GM12878 (cell line): Measurements from ENCODE around the gene F7.

Source experiments
- BHLHE40 ChIP-seq, 2 experiments: fragments of 450-650 bp in 1 of 2; IDR thresholded peaks; 2 replicates each; pipeline ENCODE4 v1.6.1; 2011 to 2017; ENCODE audit warnings: low read depth in 2 of 2, borderline replicate concordance in 1 of 2, improper control_type of control experiment in 1 of 2, low read length in 1 of 2, mild to moderate bottlenecking in 1 of 2
- EZH2 ChIP-seq: IDR thresholded peaks from 2 replicates; pipeline ENCODE4 v1.6.1; 2012; ENCODE audit warnings: low read depth, mild to moderate bottlenecking, control low read depth, inconsistent platforms, low read length, borderline replicate concordance; ENCODE audit not compliant: control insufficient read depth
- IRF4 ChIP-seq: IDR thresholded peaks from 2 replicates; pipeline ENCODE4 v1.6.1; 2011; ENCODE audit warnings: low read depth, low read length
- KAT2A ChIP-seq: conservative IDR thresholded peaks from 2 replicates; pipeline ENCODE4 v1.6.1; 2011; ENCODE audit warnings: low read depth, low read length; ENCODE audit not compliant: control insufficient read depth
- MXI1 ChIP-seq: fragments of 150-350 bp; IDR thresholded peaks from 2 replicates; pipeline ENCODE4 v1.6.1; 2011; ENCODE audit warnings: low read depth, mild to moderate bottlenecking, inconsistent platforms, low read length, improper control_type of control experiment
- SMAD1 ChIP-seq: fragments of 450-650 bp; IDR thresholded peaks from 2 replicates; pipeline ENCODE4 v1.6.1; 2018; ENCODE audit warnings: mild to moderate bottlenecking, low read depth; ENCODE audit not compliant: partially characterized antibody
- SMC3 ChIP-seq: IDR thresholded peaks from 2 replicates; pipeline ENCODE4 v1.6.1; 2011; ENCODE audit warnings: low read length, improper control_type of control experiment, borderline replicate concordance
- YY1 ChIP-seq: IDR thresholded peaks from 2 replicates; pipeline ENCODE4 v1.6.1; 2011; ENCODE audit warnings: low read depth, mild to moderate bottlenecking, low read length
- ZSCAN29 ChIP-seq: fragments of 450-650 bp; IDR thresholded peaks from 2 replicates; pipeline ENCODE4 v1.6.1; 2017; ENCODE audit warnings: mild to moderate bottlenecking, moderate library complexity
- TF ChIP-seq, protein P1 (sequence below), 3 experiments: IDR thresholded peaks in 2 of 3; conservative IDR thresholded peaks in 1 of 3; 2 replicates each; pipeline ENCODE4 v1.5.1; 2011; ENCODE audit warnings: low read depth in 3 of 3, low read length in 3 of 3, mild to moderate bottlenecking in 3 of 3, control low read depth in 2 of 3, moderate library complexity in 2 of 3, inconsistent platforms in 1 of 3, mixed read lengths in 1 of 3; ENCODE audit not compliant: control insufficient read depth in 2 of 3, insufficient read depth in 1 of 3; ENCODE audit errors: extremely low read depth in 1 of 3
- TF ChIP-seq, protein P2 (sequence below): IDR thresholded peaks from 2 replicates; pipeline ENCODE4 v1.6.1; 2011; ENCODE audit warnings: mild to moderate bottlenecking, low read depth, low read length, moderate library complexity; ENCODE audit not compliant: insufficient replicate concordance
- TF ChIP-seq, protein P3 (sequence below): IDR thresholded peaks from 2 replicates; pipeline ENCODE4 v1.6.1; 2012; ENCODE audit warnings: low read depth, low read length, improper control_type of control experiment
- TF ChIP-seq, protein P4 (sequence below): IDR thresholded peaks from 2 replicates; pipeline ENCODE4 v1.6.1; 2012; ENCODE audit warnings: mild to moderate bottlenecking, low read depth, low read length

DNA sequence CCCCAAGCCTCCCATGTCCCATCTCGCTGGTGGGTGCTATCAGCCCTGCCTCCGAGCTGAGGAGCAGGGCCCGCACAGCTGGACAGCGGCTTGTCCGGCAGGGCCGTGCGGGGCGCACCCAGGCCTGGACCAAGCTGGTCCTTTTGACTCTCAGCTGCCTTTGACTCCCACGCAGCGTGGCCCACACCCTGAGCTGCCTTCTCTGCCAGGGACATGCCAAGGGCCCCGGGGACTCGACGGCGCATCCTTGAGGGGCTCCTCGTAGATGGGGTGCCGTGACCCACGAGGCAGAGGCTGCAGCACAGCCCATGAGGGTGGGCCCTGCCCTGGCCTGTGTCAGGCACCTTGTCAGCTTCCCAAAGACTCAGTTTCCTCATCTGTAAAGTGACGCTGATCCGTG is 38.8 kb upstream of the F7 start:
- TF ChIP-seq ZSCAN29 (no peak), EZH2 (no peak), SMAD1 (no peak), YY1 (no peak), IRF4 (no peak), MXI1 (no peak), SMC3 (no peak), KAT2A (no peak), BHLHE40 (IDR thresholded peaks at IDR 0.05; ENCODE audit: borderline replicate concordance in 1 of 2, low read depth in 2 of 2, low read length in 1 of 2) (no peak)
- TF ChIP-seq, protein P1, sequence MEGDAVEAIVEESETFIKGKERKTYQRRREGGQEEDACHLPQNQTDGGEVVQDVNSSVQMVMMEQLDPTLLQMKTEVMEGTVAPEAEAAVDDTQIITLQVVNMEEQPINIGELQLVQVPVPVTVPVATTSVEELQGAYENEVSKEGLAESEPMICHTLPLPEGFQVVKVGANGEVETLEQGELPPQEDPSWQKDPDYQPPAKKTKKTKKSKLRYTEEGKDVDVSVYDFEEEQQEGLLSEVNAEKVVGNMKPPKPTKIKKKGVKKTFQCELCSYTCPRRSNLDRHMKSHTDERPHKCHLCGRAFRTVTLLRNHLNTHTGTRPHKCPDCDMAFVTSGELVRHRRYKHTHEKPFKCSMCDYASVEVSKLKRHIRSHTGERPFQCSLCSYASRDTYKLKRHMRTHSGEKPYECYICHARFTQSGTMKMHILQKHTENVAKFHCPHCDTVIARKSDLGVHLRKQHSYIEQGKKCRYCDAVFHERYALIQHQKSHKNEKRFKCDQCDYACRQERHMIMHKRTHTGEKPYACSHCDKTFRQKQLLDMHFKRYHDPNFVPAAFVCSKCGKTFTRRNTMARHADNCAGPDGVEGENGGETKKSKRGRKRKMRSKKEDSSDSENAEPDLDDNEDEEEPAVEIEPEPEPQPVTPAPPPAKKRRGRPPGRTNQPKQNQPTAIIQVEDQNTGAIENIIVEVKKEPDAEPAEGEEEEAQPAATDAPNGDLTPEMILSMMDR (IDR thresholded peaks at IDR 0.05 in 2 of 3, conservative IDR thresholded peaks at IDR 0.05 in 1 of 3; ENCODE audit: control insufficient read depth in 2 of 3, extremely low read depth in 1 of 3, insufficient read depth in 1 of 3, low read depth in 3 of 3, low read length in 3 of 3): no peak
- TF ChIP-seq, protein P2, sequence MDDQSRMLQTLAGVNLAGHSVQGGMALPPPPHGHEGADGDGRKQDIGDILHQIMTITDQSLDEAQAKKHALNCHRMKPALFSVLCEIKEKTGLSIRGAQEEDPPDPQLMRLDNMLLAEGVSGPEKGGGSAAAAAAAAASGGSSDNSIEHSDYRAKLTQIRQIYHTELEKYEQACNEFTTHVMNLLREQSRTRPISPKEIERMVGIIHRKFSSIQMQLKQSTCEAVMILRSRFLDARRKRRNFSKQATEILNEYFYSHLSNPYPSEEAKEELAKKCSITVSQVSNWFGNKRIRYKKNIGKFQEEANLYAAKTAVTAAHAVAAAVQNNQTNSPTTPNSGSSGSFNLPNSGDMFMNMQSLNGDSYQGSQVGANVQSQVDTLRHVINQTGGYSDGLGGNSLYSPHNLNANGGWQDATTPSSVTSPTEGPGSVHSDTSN: no peak
- TF ChIP-seq, protein P3, sequence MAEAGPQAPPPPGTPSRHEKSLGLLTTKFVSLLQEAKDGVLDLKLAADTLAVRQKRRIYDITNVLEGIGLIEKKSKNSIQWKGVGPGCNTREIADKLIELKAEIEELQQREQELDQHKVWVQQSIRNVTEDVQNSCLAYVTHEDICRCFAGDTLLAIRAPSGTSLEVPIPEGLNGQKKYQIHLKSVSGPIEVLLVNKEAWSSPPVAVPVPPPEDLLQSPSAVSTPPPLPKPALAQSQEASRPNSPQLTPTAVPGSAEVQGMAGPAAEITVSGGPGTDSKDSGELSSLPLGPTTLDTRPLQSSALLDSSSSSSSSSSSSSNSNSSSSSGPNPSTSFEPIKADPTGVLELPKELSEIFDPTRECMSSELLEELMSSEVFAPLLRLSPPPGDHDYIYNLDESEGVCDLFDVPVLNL: no peak
- TF ChIP-seq, protein P4, sequence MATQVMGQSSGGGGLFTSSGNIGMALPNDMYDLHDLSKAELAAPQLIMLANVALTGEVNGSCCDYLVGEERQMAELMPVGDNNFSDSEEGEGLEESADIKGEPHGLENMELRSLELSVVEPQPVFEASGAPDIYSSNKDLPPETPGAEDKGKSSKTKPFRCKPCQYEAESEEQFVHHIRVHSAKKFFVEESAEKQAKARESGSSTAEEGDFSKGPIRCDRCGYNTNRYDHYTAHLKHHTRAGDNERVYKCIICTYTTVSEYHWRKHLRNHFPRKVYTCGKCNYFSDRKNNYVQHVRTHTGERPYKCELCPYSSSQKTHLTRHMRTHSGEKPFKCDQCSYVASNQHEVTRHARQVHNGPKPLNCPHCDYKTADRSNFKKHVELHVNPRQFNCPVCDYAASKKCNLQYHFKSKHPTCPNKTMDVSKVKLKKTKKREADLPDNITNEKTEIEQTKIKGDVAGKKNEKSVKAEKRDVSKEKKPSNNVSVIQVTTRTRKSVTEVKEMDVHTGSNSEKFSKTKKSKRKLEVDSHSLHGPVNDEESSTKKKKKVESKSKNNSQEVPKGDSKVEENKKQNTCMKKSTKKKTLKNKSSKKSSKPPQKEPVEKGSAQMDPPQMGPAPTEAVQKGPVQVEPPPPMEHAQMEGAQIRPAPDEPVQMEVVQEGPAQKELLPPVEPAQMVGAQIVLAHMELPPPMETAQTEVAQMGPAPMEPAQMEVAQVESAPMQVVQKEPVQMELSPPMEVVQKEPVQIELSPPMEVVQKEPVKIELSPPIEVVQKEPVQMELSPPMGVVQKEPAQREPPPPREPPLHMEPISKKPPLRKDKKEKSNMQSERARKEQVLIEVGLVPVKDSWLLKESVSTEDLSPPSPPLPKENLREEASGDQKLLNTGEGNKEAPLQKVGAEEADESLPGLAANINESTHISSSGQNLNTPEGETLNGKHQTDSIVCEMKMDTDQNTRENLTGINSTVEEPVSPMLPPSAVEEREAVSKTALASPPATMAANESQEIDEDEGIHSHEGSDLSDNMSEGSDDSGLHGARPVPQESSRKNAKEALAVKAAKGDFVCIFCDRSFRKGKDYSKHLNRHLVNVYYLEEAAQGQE: no peak
